Measurements from ENCODE around the gene MRRF.

DNA sequence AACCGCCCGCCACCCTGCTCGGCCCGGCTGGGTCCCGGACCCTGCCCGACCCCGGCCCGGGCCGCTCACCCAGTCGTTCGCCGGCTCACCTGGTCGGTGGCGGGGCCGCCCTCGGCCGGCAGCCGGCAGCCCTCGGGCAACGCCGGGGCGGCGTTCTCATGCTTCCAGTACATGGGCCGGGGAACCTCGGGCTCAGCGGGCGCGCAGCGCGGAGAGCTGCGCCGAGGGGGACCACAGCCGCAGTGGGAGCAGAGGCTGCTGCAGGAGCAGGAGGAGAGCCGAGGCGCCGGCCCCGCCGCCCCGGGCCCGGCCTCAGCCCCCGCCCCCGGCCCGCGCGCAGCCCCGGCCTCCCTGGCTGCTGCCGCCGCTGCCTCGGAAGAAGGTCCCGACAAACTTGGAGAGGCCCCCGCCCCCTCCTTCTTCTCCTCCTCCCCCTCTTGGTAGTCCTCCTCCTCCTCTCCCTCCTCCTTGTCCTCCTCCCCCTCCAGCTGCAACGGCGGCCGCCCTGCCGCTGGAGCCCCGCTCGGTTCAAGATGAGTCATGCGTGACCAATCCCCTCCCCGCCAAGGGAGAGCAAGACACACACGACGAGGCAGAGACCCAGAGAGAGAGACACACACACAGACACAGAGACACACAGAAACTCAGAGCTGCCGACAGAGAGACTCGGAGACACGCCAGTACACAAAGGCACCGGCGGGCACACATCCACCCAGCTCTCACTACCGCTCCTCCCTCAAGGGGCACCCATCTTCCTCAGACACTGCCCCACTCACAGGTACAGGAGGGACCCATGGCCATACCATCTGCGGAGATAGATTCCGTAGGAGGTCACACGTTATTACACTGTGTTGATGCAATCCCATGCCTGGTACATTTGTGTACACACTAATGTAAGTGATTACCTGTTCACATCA is 35.9 kb upstream of the MRRF start, which contains the start of gene LHX6:
- TF ChIP-seq, protein P1, sequence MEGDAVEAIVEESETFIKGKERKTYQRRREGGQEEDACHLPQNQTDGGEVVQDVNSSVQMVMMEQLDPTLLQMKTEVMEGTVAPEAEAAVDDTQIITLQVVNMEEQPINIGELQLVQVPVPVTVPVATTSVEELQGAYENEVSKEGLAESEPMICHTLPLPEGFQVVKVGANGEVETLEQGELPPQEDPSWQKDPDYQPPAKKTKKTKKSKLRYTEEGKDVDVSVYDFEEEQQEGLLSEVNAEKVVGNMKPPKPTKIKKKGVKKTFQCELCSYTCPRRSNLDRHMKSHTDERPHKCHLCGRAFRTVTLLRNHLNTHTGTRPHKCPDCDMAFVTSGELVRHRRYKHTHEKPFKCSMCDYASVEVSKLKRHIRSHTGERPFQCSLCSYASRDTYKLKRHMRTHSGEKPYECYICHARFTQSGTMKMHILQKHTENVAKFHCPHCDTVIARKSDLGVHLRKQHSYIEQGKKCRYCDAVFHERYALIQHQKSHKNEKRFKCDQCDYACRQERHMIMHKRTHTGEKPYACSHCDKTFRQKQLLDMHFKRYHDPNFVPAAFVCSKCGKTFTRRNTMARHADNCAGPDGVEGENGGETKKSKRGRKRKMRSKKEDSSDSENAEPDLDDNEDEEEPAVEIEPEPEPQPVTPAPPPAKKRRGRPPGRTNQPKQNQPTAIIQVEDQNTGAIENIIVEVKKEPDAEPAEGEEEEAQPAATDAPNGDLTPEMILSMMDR (IDR thresholded peaks at IDR 0.05) = no peak
- TF ChIP-seq POLR2AphosphoS5 (IDR thresholded peaks at IDR 0.05) (no peak), POLR2A (IDR thresholded peaks at IDR 0.05) (no peak)
